Measurements from ENCODE around the gene SCGB1D2. TPM values are rescaled to one million over a fixed set of nuclear protein-coding genes. Genes with fewer than 3 reads are reported as not detected.

The SCGB1D2 gene
- total and polyA plus RNA-seq, 9 of the 15 experiments (the other 6 are each of a cell fraction or from before 2014, with no cell fraction given): not detected

GRCh38 chr11:62269654-62270278 is 27.7 kb downstream of the SCGB1D2 start, which contains the start of gene SCGB2A2:
Gene SCGB2A2, plus strand, starts transcription at chr11:62270158. Its CDS starts 59 bp downstream, at chr11:62270217.
- no peaks in the 10 kb centered on the region for H3K36me3 ChIP-seq (ENCODE audit: control insufficient read depth, insufficient read depth, low read length)
- no peaks in the 10 kb centered on the region for H3K79me2 ChIP-seq (ENCODE audit: control insufficient read depth, insufficient read depth, low read length)
- FAIRE-seq (no peak), ATAC-seq (peak; percentile 54; the same call in 1 of the 3 replicates), DNase-seq (ENCODE audit: extremely low read depth in 1 of 4, low spot score in 3 of 4) (peak in 2 of 4 experiments; percentile 28 to 37)
- intact Hi-C loops (cut with micrococcal nuclease) (no loop called here), in situ Hi-C loops (cut with MboI) (no loop called here)
- H4K20me1 ChIP-seq (replicated peaks; ENCODE audit: control insufficient read depth, insufficient read depth, low read length): no peaks in the 10 kb centered on the region
- ChIA-PET POLR2A (interaction anchor here (0.5 kb wide), 1 partner anchor 14 kb away, joined by 3 read pairs; no protein-coding TSS in a partner anchor), CTCF (ENCODE audit: low intra/inter-chr PET ratio) (no interaction called here)
- H3K4me3 ChIP-seq: no peak within 1 kb of the TSS
- H3K9me3 ChIP-seq (replicated peaks; ENCODE audit: control insufficient read depth, insufficient read depth, low read depth, low read length): no peaks in the 10 kb centered on the region
- no peak within 1 kb of the TSS for H3K27ac ChIP-seq (ENCODE audit: extremely low read depth, low read depth, low read length)
- no peak within 1 kb of the TSS for H2AFZ ChIP-seq (ENCODE audit: low read depth, low read length)
- no peak within 1 kb of the TSS for H3K9ac ChIP-seq (ENCODE audit: insufficient read depth in 1 of 2, low read depth in 2 of 2, low read length in 2 of 2)
- 0 out of 5 replicates have a peak, but pooled peaks cover 0 to 5% of the 10 kb centered on the region in 2 experiments for H3K4me1 ChIP-seq (replicated peaks in 1 of 2; ENCODE audit: control insufficient read depth in 2 of 2, insufficient read depth in 2 of 2, low read length in 2 of 2)
- H3K4me2 ChIP-seq (ENCODE audit: insufficient read depth, low read length): no peak within 1 kb of the TSS
- peaks cover 25 to 38% of the 10 kb centered on the region in 2 experiments; a peak in 4 of 5 replicates for H3K27me3 ChIP-seq (ENCODE audit: control insufficient read depth in 2 of 2, insufficient read depth in 2 of 2, low read length in 2 of 2)
- no peak for TF ChIP-seq COPS2 (conservative IDR thresholded peaks at IDR 0.05)
- TF ChIP-seq ZNF785 (CRISPR knock-in tag; IDR thresholded peaks at IDR 0.05): no peak
- TF ChIP-seq ZNF717 (CRISPR knock-in tag; IDR thresholded peaks at IDR 0.05): no peak
- TF ChIP-seq, protein P1, sequence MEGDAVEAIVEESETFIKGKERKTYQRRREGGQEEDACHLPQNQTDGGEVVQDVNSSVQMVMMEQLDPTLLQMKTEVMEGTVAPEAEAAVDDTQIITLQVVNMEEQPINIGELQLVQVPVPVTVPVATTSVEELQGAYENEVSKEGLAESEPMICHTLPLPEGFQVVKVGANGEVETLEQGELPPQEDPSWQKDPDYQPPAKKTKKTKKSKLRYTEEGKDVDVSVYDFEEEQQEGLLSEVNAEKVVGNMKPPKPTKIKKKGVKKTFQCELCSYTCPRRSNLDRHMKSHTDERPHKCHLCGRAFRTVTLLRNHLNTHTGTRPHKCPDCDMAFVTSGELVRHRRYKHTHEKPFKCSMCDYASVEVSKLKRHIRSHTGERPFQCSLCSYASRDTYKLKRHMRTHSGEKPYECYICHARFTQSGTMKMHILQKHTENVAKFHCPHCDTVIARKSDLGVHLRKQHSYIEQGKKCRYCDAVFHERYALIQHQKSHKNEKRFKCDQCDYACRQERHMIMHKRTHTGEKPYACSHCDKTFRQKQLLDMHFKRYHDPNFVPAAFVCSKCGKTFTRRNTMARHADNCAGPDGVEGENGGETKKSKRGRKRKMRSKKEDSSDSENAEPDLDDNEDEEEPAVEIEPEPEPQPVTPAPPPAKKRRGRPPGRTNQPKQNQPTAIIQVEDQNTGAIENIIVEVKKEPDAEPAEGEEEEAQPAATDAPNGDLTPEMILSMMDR (IDR thresholded peaks at IDR 0.05 in 2 of 3, conservative IDR thresholded peaks at IDR 0.05 in 1 of 3; ENCODE audit: insufficient read depth in 2 of 3, low read depth in 1 of 3, low read length in 3 of 3): peak in 2 of 3 experiments; percentile 28 to 37; a peak in 2 of 6 replicates
- TF ChIP-seq DPF2 (IDR thresholded peaks at IDR 0.05): no peak
- no peak for TF ChIP-seq ZNF316 (IDR thresholded peaks at IDR 0.05)
- TF ChIP-seq, protein P2, sequence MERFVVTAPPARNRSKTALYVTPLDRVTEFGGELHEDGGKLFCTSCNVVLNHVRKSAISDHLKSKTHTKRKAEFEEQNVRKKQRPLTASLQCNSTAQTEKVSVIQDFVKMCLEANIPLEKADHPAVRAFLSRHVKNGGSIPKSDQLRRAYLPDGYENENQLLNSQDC (CRISPR knock-in tag; IDR thresholded peaks at IDR 0.05): no peak
- TF ChIP-seq RAD21 (CRISPR knock-in tag; conservative IDR thresholded peaks at IDR 0.05 in 1 of 2, IDR thresholded peaks at IDR 0.05 in 1 of 2): peak in 1 of 2 experiments; percentile 17; a peak in 1 of 4 replicates
- TF ChIP-seq ZNF217 (CRISPR knock-in tag; IDR thresholded peaks at IDR 0.05): no peak
- BruUV-seq (replicated peaks): no TSS peak
- no peaks in the 10 kb centered on the region for H3K9me1 ChIP-seq (ENCODE audit: control insufficient read depth, insufficient read depth, low read length)
- WGBS (ENCODE audit: insufficient coverage, low coverage, missing lambda C conversion rate): 1% methylated on average over 10 of the region's 10 CpGs

Measured in K562 (cell line).